CD14-positive monocyte (primary cell): ENCODE measurements around the gene LRRK2. TPM values are rescaled to one million over a fixed set of nuclear protein-coding genes. Genes with fewer than 3 reads are reported as not detected.

Source experiments
- DNase-seq, 3 donors: peaks; one replicate each; pipeline ENCODE4 v3.0.0-alpha.2; 2011 to 2022
- H2AFZ ChIP-seq: 2 replicates; pipeline ENCODE4 v1.6.0; 2012; ENCODE audit warnings: mild to moderate bottlenecking, low read depth, low read length, inconsistent platforms; ENCODE audit not compliant: insufficient read depth, poor library complexity, severe bottlenecking
- H3K27ac ChIP-seq, 2 donors: 1 replicate in 1 of 2; 2 replicates in 1 of 2; pipeline ENCODE4 v1.5.1; 2012 to 2013; ENCODE audit warnings: low read length in 2 of 2, control low read depth in 1 of 2, inconsistent platforms in 1 of 2, low read depth in 1 of 2, mild to moderate bottlenecking in 1 of 2
- H3K27me3 ChIP-seq, 2 donors: one replicate each; pipeline versions ENCODE4 v1.6.0 to v1.6.1; 2011 to 2013; ENCODE audit warnings: low read length in 2 of 2; ENCODE audit not compliant: control insufficient read depth in 2 of 2, insufficient read depth in 2 of 2
- H3K36me3 ChIP-seq, 2 donors: replicated peaks in 1 of 2; 1 replicate in 1 of 2; 2 replicates in 1 of 2; pipeline versions ENCODE4 v1.5.1 to v1.6.1; 2012 to 2013; ENCODE audit warnings: low read length in 2 of 2, control low read depth in 1 of 2, inconsistent platforms in 1 of 2, mild to moderate bottlenecking in 1 of 2; ENCODE audit not compliant: insufficient read depth in 2 of 2, control insufficient read depth in 1 of 2
- H3K4me1 ChIP-seq, 2 donors: 1 replicate in 1 of 2; 2 replicates in 1 of 2; pipeline versions ENCODE4 v1.5.1 to v1.6.1; 2012 to 2013; ENCODE audit warnings: low read length in 2 of 2, control low read depth in 1 of 2, inconsistent platforms in 1 of 2, mild to moderate bottlenecking in 1 of 2, moderate library complexity in 1 of 2; ENCODE audit not compliant: insufficient read depth in 2 of 2, control insufficient read depth in 1 of 2
- H3K4me2 ChIP-seq: replicated peaks from 2 replicates; pipeline ENCODE3; 2012; ENCODE audit warnings: low read length, moderate library complexity, mild to moderate bottlenecking; ENCODE audit not compliant: poor library complexity, severe bottlenecking; ENCODE audit errors: extremely low read depth
- H3K4me3 ChIP-seq, 3 experiments: fragments of 200-600 bp in 1 of 3; sonication (generic) in 1 of 3; replicated peaks in 1 of 3; 1 replicate in 2 of 3; 2 replicates in 1 of 3; pipeline ENCODE4 v1.5.1; 2011 to 2013; ENCODE audit warnings: low read length in 3 of 3, mild to moderate bottlenecking in 3 of 3, control low read depth in 2 of 3, low read depth in 2 of 3, inconsistent platforms in 1 of 3, moderate library complexity in 1 of 3
- H3K79me2 ChIP-seq: 2 replicates; pipeline ENCODE4 v1.6.0; 2012; ENCODE audit warnings: mild to moderate bottlenecking, control low read depth, inconsistent platforms, low read length, moderate library complexity; ENCODE audit not compliant: insufficient read depth
- H3K9ac ChIP-seq: 2 replicates; pipeline ENCODE4 v1.6.0; 2017; ENCODE audit warnings: low read length, mild to moderate bottlenecking; ENCODE audit not compliant: insufficient read depth, poor library complexity, severe bottlenecking
- H3K9me3 ChIP-seq, 2 donors: replicated peaks in 1 of 2; 1 replicate in 1 of 2; 2 replicates in 1 of 2; pipeline versions ENCODE4 v1.5.1 to v1.6.1; 2012 to 2013; ENCODE audit warnings: low read length in 2 of 2, control low read depth in 1 of 2; ENCODE audit not compliant: control insufficient read depth in 1 of 2, insufficient read depth in 1 of 2
- H4K20me1 ChIP-seq: 2 replicates; pipeline ENCODE4 v1.6.0; 2012; ENCODE audit warnings: mild to moderate bottlenecking, low read length, control low read depth, moderate library complexity; ENCODE audit not compliant: insufficient read depth
- H3K27ac Mint-ChIP-seq, 7 donors: one replicate each; pipeline ENCODE4 v1.8.0; 2020; ENCODE audit warnings: mild to moderate bottlenecking in 7 of 7, mixed read lengths in 7 of 7, moderate library complexity in 6 of 7, inconsistent platforms in 2 of 7
- H3K27me3 Mint-ChIP-seq, 3 donors: one replicate each; pipeline ENCODE4 v1.8.0; 2021 to 2022; ENCODE audit warnings: low read depth in 3 of 3, mild to moderate bottlenecking in 3 of 3, mixed read lengths in 3 of 3, moderate library complexity in 3 of 3, inconsistent platforms in 1 of 3
- H3K36me3 Mint-ChIP-seq, 2 donors: one replicate each; pipeline ENCODE4 v1.8.0; 2020; ENCODE audit warnings: mixed read lengths in 2 of 2, inconsistent platforms in 1 of 2, mild to moderate bottlenecking in 1 of 2
- H3K4me1 Mint-ChIP-seq: one replicate; pipeline ENCODE4 v1.8.0; 2020; ENCODE audit warnings: mild to moderate bottlenecking, mixed read lengths
- H3K4me3 Mint-ChIP-seq, 2 donors: one replicate each; pipeline ENCODE4 v1.8.0; 2020; ENCODE audit warnings: mild to moderate bottlenecking in 2 of 2, mixed read lengths in 2 of 2, moderate library complexity in 1 of 2
- H3K9me3 Mint-ChIP-seq, 7 donors: one replicate each; pipeline ENCODE4 v1.8.0; 2020 to 2022; ENCODE audit warnings: mixed read lengths in 7 of 7, mild to moderate bottlenecking in 6 of 7, moderate library complexity in 6 of 7, inconsistent platforms in 2 of 7
- WGBS: methylation state at CpG from one replicate; pipeline ENCODE4 v1.1.5; 2013; ENCODE audit warnings: missing lambda C conversion rate; ENCODE audit not compliant: insufficient coverage; 5-methylcytosine and 5-hydroxymethylcytosine counted together
- intact Hi-C, 2 donors: fragments of 100-400 bp; cut with micrococcal nuclease; formaldehyde crosslinking; loops; one replicate each; pipeline versions ENCODE4 v1.15.0 to v1.15.1; 2023
- polyA plus RNA-seq, 3 donors: library from polyadenylated mRNA; depleted of rRNA in 1 of 3; unstranded in 2 of 3; stranded (reverse) in 1 of 3; fragments of 300-500 nt in 2 of 3; fragments of >200 nt in 1 of 3; fragmentation: Illumina TruSeq in 2 of 3; gene quantifications; 1 replicate in 2 of 3; 2 replicates in 1 of 3; pipeline ENCODE4 v1.2.3, GENCODE V29; 2012 to 2021
- TF ChIP-seq, protein P1 (sequence below): fragments of 200-600 bp; IDR thresholded peaks from one replicate; pipeline ENCODE4 v1.8.0; 2022; ENCODE audit warnings: antibody characterized with exemption, mild to moderate bottlenecking

The LRRK2 gene
- polyA plus RNA-seq, 3 donors = 47.7 to 67.2 (median 47.9) TPM

DNA sequence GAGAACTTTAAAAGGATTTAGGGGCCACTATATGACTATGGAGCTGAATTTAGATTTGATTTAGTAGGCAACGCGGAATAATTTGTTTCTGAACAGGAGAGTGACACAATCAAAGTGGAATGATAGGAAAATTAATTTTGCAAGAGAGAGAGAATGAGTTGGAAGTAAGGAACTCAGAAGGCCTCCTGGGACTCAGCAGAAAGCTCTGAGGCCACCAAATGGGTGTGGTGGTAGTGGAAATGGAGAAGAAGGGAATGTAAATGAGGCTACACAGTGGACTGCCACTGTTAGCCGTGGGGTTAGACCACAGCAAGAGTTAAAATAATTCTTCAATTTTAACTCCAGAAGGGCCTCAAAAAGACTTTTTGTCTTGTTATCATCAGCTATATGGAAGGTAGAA is 102.7 kb downstream of the LRRK2 start:
- no peak for DNase-seq
- Histone ChIP-seq H3K4me3 (no peak overlapping the region), H3K79me2 (peaks cover 4% of the 10 kb centered on the region), H3K27ac (peak overlapping the region in 1 of 2 donors; percentile 44), H2AFZ (no peak overlapping the region), H3K27me3 (no peaks in the 10 kb centered on the region), H3K9ac (no peak overlapping the region), H3K9me3 (peaks cover 0 to 14% of the 10 kb centered on the region in 2 donors), H3K36me3 (peaks cover 93 to 100% of the 10 kb centered on the region in 2 donors), H4K20me1 (peaks cover 99% of the 10 kb centered on the region), H3K4me2 (no peak overlapping the region), H3K4me1 (no peaks in the 10 kb centered on the region)
- intact Hi-C loops = no loop called here
- H3K4me1 Mint-ChIP-seq = no peaks in the 10 kb centered on the region
- WGBS = 100% methylated on average over 2 of the region's 3 CpGs
- peaks cover 82 to 99% of the 10 kb centered on the region in 2 donors for H3K36me3 Mint-ChIP-seq
- no peaks in the 10 kb centered on the region for H3K27me3 Mint-ChIP-seq
- no peak overlapping the region for H3K4me3 Mint-ChIP-seq
- peaks cover 0 to 17% (median 10%) of the 10 kb centered on the region in 7 donors for H3K9me3 Mint-ChIP-seq
- TF ChIP-seq, protein P1, sequence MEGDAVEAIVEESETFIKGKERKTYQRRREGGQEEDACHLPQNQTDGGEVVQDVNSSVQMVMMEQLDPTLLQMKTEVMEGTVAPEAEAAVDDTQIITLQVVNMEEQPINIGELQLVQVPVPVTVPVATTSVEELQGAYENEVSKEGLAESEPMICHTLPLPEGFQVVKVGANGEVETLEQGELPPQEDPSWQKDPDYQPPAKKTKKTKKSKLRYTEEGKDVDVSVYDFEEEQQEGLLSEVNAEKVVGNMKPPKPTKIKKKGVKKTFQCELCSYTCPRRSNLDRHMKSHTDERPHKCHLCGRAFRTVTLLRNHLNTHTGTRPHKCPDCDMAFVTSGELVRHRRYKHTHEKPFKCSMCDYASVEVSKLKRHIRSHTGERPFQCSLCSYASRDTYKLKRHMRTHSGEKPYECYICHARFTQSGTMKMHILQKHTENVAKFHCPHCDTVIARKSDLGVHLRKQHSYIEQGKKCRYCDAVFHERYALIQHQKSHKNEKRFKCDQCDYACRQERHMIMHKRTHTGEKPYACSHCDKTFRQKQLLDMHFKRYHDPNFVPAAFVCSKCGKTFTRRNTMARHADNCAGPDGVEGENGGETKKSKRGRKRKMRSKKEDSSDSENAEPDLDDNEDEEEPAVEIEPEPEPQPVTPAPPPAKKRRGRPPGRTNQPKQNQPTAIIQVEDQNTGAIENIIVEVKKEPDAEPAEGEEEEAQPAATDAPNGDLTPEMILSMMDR = no peak
- peak overlapping the region in 3 of 7 donors; percentile 12 to 51 (median 39) for H3K27ac Mint-ChIP-seq

DNA sequence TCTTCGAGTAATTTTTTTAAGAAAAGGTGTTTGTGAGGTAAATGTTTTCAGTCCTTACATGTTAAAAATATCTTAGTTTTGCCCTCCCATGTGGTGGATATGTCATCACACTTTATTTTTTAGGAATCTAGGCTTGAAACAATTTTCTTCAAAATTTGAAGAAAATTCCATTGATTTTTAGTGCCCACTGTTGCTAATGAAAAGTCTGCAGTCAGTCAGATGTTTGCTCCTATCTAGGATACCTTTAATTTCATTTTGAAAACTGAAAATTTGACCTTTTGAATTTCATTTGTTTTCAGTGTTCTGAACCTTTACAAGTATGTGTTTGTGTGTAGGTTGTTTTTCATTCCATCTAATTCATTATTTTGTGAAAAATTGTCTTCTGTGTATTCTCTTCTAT is 105.4 kb downstream of the LRRK2 start:
- Mint-ChIP-seq H3K9me3 (peaks cover 0 to 17% (median 10%) of the 10 kb centered on the region in 7 donors), H3K4me1 (no peaks in the 10 kb centered on the region), H3K36me3 (peaks cover 88 to 99% of the 10 kb centered on the region in 2 donors), H3K27ac (no peak overlapping the region), H3K4me3 (no peak overlapping the region), H3K27me3 (no peaks in the 10 kb centered on the region)
- Histone ChIP-seq H3K4me2 (no peak overlapping the region), H4K20me1 (peaks cover 99% of the 10 kb centered on the region), H3K27me3 (no peaks in the 10 kb centered on the region), H3K27ac (no peak overlapping the region), H2AFZ (no peak overlapping the region), H3K36me3 (peaks cover 95 to 100% of the 10 kb centered on the region in 2 donors), H3K79me2 (peaks cover 4% of the 10 kb centered on the region), H3K4me1 (no peaks in the 10 kb centered on the region), H3K4me3 (no peak overlapping the region), H3K9ac (no peak overlapping the region), H3K9me3 (peaks cover 0 to 14% of the 10 kb centered on the region in 2 donors)
- no peak for DNase-seq
- intact Hi-C loops = loop anchor here in 1 of 2 donors (10.0 kb wide), 1 partner anchor 45 kb away; no protein-coding TSS in a partner anchor
- TF ChIP-seq, protein P1 = no peak
- no CpG with 5 or more reads among the region's 1 CpG for WGBS
